WTC11 (cell line): ENCODE results near the gene MARCKS. TPM values are rescaled to one million over a fixed set of nuclear protein-coding genes. Genes with fewer than 3 reads are reported as not detected.

Experiments
- ATAC-seq: fragments of 200-7000 bp; cut with Tn5 transposase; 2 replicates; pipeline ENCODE4 v1.10.0; 2021; ENCODE audit warnings: mild to moderate bottlenecking, moderate library complexity
- CTCF ChIA-PET: fragments of 300-600 bp; sonication (Branson Sonifier 250); formaldehyde crosslinking; loops from one replicate; lab custom pipeline; 2021; ENCODE audit warnings: antibody characterized with exemption; lab: Charles Lee
- POLR2A ChIA-PET: fragments of 350-600 bp; sonication (Branson Sonifier 250); formaldehyde crosslinking; loops from one replicate; lab custom pipeline; 2021; ENCODE audit warnings: antibody characterized with exemption; lab: Charles Lee
- DNase-seq: peaks from one replicate; pipeline ENCODE4 v3.0.0; 2021; ENCODE audit warnings: low spot score
- H3K27ac Mint-ChIP-seq: 2 replicates; pipeline ENCODE4 v1.8.0; 2021; ENCODE audit warnings: mixed read lengths
- H3K27me3 Mint-ChIP-seq: 2 replicates; pipeline ENCODE4 v1.8.0; 2021; ENCODE audit warnings: low read depth, mild to moderate bottlenecking, moderate library complexity, mixed read lengths
- H3K36me3 Mint-ChIP-seq: 2 replicates; pipeline ENCODE4 v1.8.0; 2021; ENCODE audit warnings: mixed read lengths
- H3K4me1 Mint-ChIP-seq: 2 replicates; pipeline ENCODE4 v1.8.0; 2022; ENCODE audit warnings: mixed read lengths
- H3K4me3 Mint-ChIP-seq: 2 replicates; pipeline ENCODE4 v1.8.0; 2021; ENCODE audit warnings: mild to moderate bottlenecking, moderate library complexity, mixed read lengths
- H3K9me3 Mint-ChIP-seq: 2 replicates; pipeline ENCODE4 v1.8.0; 2021; ENCODE audit warnings: mixed read lengths
- ESRRA ChIP-seq: sonication (generic); formaldehyde crosslinking; IDR thresholded peaks from 2 replicates; pipeline ENCODE4 v1.8.1; 2022; ENCODE audit warnings: mild to moderate bottlenecking, missing genetic modification reagents, borderline replicate concordance
- FOXP1 ChIP-seq: sonication (generic); formaldehyde crosslinking; IDR thresholded peaks from 2 replicates; pipeline ENCODE4 v1.8.0; 2022; ENCODE audit warnings: missing genetic modification reagents, mild to moderate bottlenecking, moderate library complexity, borderline replicate concordance
- GABPB1 ChIP-seq: sonication (generic); formaldehyde crosslinking; IDR thresholded peaks from 2 replicates; pipeline ENCODE4 v1.8.1; 2023; ENCODE audit warnings: mild to moderate bottlenecking, missing genetic modification reagents
- GRHL2 ChIP-seq: fragments of 250-450 bp; sonication (Bioruptor Pico); IDR thresholded peaks from 2 replicates; pipeline ENCODE4 v1.8.0; 2022; ENCODE audit warnings: mild to moderate bottlenecking, moderate library complexity; ENCODE audit not compliant: insufficient replicate concordance, severe bottlenecking
- HMGA2 ChIP-seq: fragments of 250-450 bp; sonication (Bioruptor Pico); IDR thresholded peaks from 2 replicates; pipeline ENCODE4 v1.4.0; 2021; ENCODE audit warnings: mild to moderate bottlenecking, moderate library complexity
- NFE2L1 ChIP-seq: sonication (generic); formaldehyde crosslinking; IDR thresholded peaks from 2 replicates; pipeline ENCODE4 v1.8.1; 2023; ENCODE audit warnings: missing genetic modification reagents
- TCF7 ChIP-seq: sonication (generic); formaldehyde crosslinking; IDR thresholded peaks from 2 replicates; pipeline ENCODE4 v1.8.0; 2022; ENCODE audit warnings: mild to moderate bottlenecking, low read depth, missing genetic modification reagents, moderate library complexity
- TEAD4 ChIP-seq: sonication (generic); formaldehyde crosslinking; IDR thresholded peaks from 2 replicates; pipeline ENCODE4 v1.8.0; 2022; ENCODE audit warnings: mild to moderate bottlenecking, missing genetic modification reagents
- TP53 ChIP-seq: sonication (generic); formaldehyde crosslinking; IDR thresholded peaks from 2 replicates; pipeline ENCODE4 v1.8.1; 2023; ENCODE audit warnings: mild to moderate bottlenecking, missing genetic modification reagents
- total RNA-seq: library from RNA; stranded (reverse); gene quantifications from 3 replicates; pipeline ENCODE4 v1.2.3, GENCODE V29; 2021
- TF ChIP-seq, protein P1 (sequence below): sonication (generic); formaldehyde crosslinking; IDR thresholded peaks from 2 replicates; pipeline ENCODE4 v1.8.1; 2022; ENCODE audit warnings: mild to moderate bottlenecking, missing genetic modification reagents, moderate library complexity, borderline replicate concordance
- TF ChIP-seq, protein P2 (sequence below): fragments of 250-450 bp; sonication (Bioruptor Pico); IDR thresholded peaks from 2 replicates; pipeline ENCODE4 v1.9.0; 2021; ENCODE audit warnings: mild to moderate bottlenecking, borderline replicate concordance
- TF ChIP-seq, protein P3 (sequence below): fragments of 250-450 bp; sonication (Bioruptor Pico); conservative IDR thresholded peaks from 2 replicates; pipeline ENCODE4 v1.9.0; 2021; ENCODE audit warnings: mild to moderate bottlenecking
- TF ChIP-seq, protein P4 (sequence below): fragments of 250-450 bp; sonication (Bioruptor Pico); IDR thresholded peaks from 2 replicates; pipeline ENCODE4 v1.9.0; 2021; ENCODE audit warnings: moderate library complexity, mild to moderate bottlenecking, inconsistent platforms, borderline replicate concordance
- TF ChIP-seq, protein P5 (sequence below): sonication (generic); formaldehyde crosslinking; IDR thresholded peaks from 2 replicates; pipeline ENCODE4 v1.8.1; 2022; ENCODE audit warnings: missing genetic modification reagents, borderline replicate concordance
- TF ChIP-seq, protein P6 (sequence below): sonication (generic); formaldehyde crosslinking; IDR thresholded peaks from 2 replicates; pipeline ENCODE4 v1.8.0; 2022; ENCODE audit warnings: mild to moderate bottlenecking, missing genetic modification reagents
- TF ChIP-seq, protein P7 (sequence below): fragments of 200-600 bp; IDR thresholded peaks from 2 replicates; pipeline ENCODE4 v1.8.0; 2022; ENCODE audit warnings: antibody characterized with exemption

MARCKS gene
- total RNA-seq, 1 experiment from 2014 or later: 95.1 TPM

DNA sequence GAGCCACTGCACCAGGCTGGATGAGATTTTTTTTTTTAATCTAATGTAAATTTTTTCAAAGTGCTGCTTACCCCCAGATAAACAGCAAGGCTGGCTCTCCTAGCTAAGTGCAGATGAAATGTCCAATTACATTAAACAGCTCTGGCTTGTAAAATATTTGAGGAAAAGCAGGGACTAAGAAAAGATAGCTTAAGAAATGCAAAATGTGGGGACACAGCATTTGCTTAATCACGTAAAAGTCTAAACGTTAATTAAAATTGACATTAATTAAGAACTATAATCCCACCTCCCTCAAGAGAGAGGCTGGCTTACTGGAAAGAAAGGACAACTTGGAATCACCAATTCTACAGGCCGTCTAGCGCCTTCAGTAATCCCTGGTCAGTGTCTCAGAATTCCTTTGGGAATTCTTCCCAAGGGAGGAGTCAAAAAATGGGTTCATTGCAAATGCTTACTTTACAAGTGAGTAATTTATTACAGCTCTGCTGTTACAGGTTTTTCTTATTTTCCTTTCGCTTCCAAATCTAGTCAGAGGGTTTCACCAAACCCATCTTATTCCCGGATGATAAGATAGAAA lies 13.6 kb upstream of the MARCKS start:
- H3K9me3 Mint-ChIP-seq: no peaks in the 10 kb centered on the region
- ATAC-seq: no peak
- ChIA-PET CTCF (interaction anchor here (1.4 kb wide), 1 partner anchor 15 kb away, joined by 4 read pairs; no protein-coding TSS in a partner anchor), POLR2A (no interaction called here)
- H3K27ac Mint-ChIP-seq: no peak overlapping the region
- no peaks in the 10 kb centered on the region for H3K36me3 Mint-ChIP-seq
- H3K4me3 Mint-ChIP-seq: no peak overlapping the region
- no peaks in the 10 kb centered on the region for H3K4me1 Mint-ChIP-seq
- H3K27me3 Mint-ChIP-seq: no peaks in the 10 kb centered on the region; the same call in 1 of the 2 replicates
- no peak for TF ChIP-seq TCF7
- no peak for TF ChIP-seq TP53 (CRISPR knock-in tag)
- TF ChIP-seq, protein P1, sequence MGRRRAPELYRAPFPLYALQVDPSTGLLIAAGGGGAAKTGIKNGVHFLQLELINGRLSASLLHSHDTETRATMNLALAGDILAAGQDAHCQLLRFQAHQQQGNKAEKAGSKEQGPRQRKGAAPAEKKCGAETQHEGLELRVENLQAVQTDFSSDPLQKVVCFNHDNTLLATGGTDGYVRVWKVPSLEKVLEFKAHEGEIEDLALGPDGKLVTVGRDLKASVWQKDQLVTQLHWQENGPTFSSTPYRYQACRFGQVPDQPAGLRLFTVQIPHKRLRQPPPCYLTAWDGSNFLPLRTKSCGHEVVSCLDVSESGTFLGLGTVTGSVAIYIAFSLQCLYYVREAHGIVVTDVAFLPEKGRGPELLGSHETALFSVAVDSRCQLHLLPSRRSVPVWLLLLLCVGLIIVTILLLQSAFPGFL (CRISPR knock-in tag): no peak
- TF ChIP-seq, protein P2, sequence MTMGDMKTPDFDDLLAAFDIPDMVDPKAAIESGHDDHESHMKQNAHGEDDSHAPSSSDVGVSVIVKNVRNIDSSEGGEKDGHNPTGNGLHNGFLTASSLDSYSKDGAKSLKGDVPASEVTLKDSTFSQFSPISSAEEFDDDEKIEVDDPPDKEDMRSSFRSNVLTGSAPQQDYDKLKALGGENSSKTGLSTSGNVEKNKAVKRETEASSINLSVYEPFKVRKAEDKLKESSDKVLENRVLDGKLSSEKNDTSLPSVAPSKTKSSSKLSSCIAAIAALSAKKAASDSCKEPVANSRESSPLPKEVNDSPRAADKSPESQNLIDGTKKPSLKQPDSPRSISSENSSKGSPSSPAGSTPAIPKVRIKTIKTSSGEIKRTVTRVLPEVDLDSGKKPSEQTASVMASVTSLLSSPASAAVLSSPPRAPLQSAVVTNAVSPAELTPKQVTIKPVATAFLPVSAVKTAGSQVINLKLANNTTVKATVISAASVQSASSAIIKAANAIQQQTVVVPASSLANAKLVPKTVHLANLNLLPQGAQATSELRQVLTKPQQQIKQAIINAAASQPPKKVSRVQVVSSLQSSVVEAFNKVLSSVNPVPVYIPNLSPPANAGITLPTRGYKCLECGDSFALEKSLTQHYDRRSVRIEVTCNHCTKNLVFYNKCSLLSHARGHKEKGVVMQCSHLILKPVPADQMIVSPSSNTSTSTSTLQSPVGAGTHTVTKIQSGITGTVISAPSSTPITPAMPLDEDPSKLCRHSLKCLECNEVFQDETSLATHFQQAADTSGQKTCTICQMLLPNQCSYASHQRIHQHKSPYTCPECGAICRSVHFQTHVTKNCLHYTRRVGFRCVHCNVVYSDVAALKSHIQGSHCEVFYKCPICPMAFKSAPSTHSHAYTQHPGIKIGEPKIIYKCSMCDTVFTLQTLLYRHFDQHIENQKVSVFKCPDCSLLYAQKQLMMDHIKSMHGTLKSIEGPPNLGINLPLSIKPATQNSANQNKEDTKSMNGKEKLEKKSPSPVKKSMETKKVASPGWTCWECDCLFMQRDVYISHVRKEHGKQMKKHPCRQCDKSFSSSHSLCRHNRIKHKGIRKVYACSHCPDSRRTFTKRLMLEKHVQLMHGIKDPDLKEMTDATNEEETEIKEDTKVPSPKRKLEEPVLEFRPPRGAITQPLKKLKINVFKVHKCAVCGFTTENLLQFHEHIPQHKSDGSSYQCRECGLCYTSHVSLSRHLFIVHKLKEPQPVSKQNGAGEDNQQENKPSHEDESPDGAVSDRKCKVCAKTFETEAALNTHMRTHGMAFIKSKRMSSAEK (CRISPR knock-in tag): no peak
- TF ChIP-seq, all 79 proteins: peak for 0
- no peak for DNase-seq

DNA sequence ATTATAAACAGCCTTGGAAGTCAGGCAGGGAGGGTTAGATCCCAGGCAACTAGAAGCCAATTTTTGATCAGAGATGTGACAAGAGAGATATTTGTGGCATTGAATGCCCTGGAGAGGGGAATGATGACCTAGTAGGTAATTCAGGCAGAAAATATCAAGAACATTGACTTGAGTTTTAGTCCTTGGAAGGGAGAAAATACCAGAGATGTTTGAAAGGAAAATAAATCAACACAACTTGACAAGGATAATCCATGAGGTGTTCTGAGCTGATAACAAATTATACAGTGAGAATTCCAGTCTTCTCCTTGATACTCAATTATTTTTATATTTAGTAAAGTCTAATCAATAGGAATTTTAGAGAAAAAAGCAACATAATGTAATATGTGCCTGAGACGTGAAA lies 10.6 kb upstream of the MARCKS start:
- Mint-ChIP-seq H3K27ac (no peak overlapping the region), H3K9me3 (no peaks in the 10 kb centered on the region), H3K27me3 (peaks cover 5% of the 10 kb centered on the region), H3K4me3 (no peak overlapping the region), H3K36me3 (no peaks in the 10 kb centered on the region), H3K4me1 (no peaks in the 10 kb centered on the region)
- DNase-seq (no peak), ATAC-seq (no peak)
- POLR2A ChIA-PET: interaction anchor here (0.7 kb wide), 1 partner anchor 8 kb away, joined by 3 read pairs; no protein-coding TSS in a partner anchor
- CTCF ChIA-PET: no interaction called here
- no peak for TF ChIP-seq ESRRA (CRISPR knock-in tag)
- TF ChIP-seq, protein P3, sequence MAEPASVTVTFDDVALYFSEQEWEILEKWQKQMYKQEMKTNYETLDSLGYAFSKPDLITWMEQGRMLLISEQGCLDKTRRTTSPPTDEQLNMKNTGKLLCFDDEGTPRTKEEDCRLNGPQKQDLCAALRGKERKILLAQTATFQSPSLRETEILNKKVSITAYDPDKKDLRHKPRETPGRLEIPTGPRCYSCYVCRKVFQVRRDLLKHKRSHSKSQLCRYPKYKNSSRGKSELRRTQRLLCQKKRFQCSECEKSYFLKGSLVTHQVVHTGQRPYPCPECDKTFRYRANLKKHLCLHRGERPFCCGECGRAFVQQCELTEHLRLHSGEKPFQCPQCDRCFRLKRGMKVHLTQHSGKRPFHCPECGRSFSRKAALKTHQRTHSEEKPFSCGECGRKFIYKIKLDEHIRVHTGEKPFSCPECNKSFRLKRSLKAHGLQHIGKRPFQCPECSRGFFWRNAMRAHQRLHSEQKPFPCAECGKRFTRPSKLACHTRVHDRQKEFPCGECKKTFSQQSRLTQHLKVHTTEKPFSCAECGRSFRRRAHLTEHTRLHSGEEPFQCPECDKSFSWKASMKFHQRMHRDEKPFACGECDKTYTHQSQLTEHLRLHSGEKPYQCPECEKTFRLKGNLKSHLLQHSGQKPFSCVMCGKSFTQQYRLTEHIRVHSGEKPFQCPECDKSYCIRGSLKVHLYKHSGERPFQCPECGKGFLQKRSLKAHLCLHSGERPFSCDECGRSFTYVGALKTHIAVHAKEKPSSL (CRISPR knock-in tag): no peak
- no peak for TF ChIP-seq TEAD4 (CRISPR knock-in tag)
- TF ChIP-seq, protein P4, sequence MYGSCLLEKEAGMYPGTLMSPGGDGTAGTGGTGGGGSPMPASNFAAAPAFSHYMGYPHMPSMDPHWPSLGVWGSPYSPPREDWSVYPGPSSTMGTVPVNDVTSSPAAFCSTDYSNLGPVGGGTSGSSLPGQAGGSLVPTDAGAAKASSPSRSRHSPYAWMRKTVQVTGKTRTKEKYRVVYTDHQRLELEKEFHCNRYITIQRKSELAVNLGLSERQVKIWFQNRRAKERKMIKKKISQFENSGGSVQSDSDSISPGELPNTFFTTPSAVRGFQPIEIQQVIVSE: no peak
- no peak for TF ChIP-seq TCF7
- no peak for TF ChIP-seq NFE2L1 (CRISPR knock-in tag)
- TF ChIP-seq GRHL2 (CRISPR knock-in tag): no peak
- TF ChIP-seq, protein P5, sequence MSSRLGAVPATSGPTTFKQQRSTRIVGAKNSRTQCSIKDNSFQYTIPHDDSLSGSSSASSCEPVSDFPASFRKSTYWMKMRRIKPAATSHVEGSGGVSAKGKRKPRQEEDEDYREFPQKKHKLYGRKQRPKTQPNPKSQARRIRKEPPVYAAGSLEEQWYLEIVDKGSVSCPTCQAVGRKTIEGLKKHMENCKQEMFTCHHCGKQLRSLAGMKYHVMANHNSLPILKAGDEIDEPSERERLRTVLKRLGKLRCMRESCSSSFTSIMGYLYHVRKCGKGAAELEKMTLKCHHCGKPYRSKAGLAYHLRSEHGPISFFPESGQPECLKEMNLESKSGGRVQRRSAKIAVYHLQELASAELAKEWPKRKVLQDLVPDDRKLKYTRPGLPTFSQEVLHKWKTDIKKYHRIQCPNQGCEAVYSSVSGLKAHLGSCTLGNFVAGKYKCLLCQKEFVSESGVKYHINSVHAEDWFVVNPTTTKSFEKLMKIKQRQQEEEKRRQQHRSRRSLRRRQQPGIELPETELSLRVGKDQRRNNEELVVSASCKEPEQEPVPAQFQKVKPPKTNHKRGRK (CRISPR knock-in tag): no peak
- no peak for TF ChIP-seq TP53 (CRISPR knock-in tag)
- no peak for TF ChIP-seq HMGA2
- TF ChIP-seq, protein P6, sequence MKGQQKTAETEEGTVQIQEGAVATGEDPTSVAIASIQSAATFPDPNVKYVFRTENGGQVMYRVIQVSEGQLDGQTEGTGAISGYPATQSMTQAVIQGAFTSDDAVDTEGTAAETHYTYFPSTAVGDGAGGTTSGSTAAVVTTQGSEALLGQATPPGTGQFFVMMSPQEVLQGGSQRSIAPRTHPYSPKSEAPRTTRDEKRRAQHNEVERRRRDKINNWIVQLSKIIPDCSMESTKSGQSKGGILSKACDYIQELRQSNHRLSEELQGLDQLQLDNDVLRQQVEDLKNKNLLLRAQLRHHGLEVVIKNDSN: no peak
- no peak for TF ChIP-seq FOXP1 (CRISPR knock-in tag)
- no peak for TF ChIP-seq GABPB1 (CRISPR knock-in tag)
- TF ChIP-seq, protein P7, sequence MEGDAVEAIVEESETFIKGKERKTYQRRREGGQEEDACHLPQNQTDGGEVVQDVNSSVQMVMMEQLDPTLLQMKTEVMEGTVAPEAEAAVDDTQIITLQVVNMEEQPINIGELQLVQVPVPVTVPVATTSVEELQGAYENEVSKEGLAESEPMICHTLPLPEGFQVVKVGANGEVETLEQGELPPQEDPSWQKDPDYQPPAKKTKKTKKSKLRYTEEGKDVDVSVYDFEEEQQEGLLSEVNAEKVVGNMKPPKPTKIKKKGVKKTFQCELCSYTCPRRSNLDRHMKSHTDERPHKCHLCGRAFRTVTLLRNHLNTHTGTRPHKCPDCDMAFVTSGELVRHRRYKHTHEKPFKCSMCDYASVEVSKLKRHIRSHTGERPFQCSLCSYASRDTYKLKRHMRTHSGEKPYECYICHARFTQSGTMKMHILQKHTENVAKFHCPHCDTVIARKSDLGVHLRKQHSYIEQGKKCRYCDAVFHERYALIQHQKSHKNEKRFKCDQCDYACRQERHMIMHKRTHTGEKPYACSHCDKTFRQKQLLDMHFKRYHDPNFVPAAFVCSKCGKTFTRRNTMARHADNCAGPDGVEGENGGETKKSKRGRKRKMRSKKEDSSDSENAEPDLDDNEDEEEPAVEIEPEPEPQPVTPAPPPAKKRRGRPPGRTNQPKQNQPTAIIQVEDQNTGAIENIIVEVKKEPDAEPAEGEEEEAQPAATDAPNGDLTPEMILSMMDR: no peak
